Fibroblast of pulmonary artery (primary cell): ENCODE results near the gene TVP23C.

ENCODE experiments used
- DNase-seq: peaks from one replicate; pipeline ENCODE4 v3.0.0-alpha.2; 2010; ENCODE audit warnings: low read depth
- H3K4me3 ChIP-seq: replicated peaks from 2 replicates; pipeline ENCODE4 v1.5.1; 2011; ENCODE audit warnings: low read depth, mild to moderate bottlenecking, control low read depth, low read length, moderate library complexity
- TF ChIP-seq, protein P1 (sequence below): IDR thresholded peaks from 2 replicates; pipeline ENCODE4 v1.5.1; 2011; ENCODE audit warnings: mild to moderate bottlenecking, control low read depth, low read length, inconsistent platforms; ENCODE audit errors: missing control alignments

Gene TVP23C

GRCh38 chr17:15456972-15457722, 106.1 kb downstream of the TVP23C start:
- peak; percentile 72 for DNase-seq
- no peak overlapping the region for H3K4me3 ChIP-seq
- TF ChIP-seq, protein P1, sequence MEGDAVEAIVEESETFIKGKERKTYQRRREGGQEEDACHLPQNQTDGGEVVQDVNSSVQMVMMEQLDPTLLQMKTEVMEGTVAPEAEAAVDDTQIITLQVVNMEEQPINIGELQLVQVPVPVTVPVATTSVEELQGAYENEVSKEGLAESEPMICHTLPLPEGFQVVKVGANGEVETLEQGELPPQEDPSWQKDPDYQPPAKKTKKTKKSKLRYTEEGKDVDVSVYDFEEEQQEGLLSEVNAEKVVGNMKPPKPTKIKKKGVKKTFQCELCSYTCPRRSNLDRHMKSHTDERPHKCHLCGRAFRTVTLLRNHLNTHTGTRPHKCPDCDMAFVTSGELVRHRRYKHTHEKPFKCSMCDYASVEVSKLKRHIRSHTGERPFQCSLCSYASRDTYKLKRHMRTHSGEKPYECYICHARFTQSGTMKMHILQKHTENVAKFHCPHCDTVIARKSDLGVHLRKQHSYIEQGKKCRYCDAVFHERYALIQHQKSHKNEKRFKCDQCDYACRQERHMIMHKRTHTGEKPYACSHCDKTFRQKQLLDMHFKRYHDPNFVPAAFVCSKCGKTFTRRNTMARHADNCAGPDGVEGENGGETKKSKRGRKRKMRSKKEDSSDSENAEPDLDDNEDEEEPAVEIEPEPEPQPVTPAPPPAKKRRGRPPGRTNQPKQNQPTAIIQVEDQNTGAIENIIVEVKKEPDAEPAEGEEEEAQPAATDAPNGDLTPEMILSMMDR: peak; percentile 48

DNA sequence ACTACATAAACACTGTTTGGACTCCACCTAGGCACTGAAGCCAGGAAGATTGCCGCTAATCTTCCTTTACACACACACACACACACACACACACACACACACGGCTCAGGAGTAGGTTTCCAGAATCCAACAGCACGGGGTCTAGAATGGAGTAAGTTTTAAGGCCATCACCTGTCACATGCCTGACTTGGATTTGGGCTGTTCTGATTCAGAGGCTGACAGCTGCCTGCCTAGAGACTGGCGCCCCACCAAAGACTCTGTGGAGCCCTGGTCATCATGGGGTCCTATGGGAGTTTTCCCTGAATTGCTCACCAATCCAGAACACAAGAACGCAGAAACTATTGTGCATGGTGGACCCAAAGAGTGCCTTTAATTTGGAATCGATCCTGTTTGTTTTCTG, 106.8 kb downstream of the TVP23C start:
- no peak overlapping the region for H3K4me3 ChIP-seq
- no peak for DNase-seq
- TF ChIP-seq, protein P1: no peak

- H3K4me3 ChIP-seq: no peak overlapping the region
- no peak for DNase-seq
- TF ChIP-seq, protein P1: no peak
Observed at GRCh38 chr17:15454346-15454745, 108.9 kb downstream of the TVP23C start.

DNA sequence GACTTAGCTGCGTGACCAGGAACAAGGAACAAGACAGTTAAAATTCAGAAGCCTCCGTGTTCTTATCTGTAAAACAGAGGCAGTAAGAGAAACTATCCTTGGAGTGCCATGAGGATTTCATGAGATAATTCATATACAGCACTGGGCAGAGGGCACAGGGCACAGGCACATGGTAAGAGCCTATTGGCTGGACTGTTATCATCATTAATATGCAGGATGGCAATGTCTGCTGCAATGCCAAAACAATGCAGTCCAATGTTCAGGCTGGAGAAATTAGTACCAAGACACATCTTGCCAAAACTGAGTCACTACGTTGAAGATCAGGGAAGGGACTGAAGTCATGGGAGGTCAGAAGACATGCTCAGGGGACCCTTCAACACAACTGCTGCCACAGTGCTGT, 109.5 kb downstream of the TVP23C start:
- no peak for DNase-seq
- no peak overlapping the region for H3K4me3 ChIP-seq
- TF ChIP-seq, protein P1: no peak

DNA sequence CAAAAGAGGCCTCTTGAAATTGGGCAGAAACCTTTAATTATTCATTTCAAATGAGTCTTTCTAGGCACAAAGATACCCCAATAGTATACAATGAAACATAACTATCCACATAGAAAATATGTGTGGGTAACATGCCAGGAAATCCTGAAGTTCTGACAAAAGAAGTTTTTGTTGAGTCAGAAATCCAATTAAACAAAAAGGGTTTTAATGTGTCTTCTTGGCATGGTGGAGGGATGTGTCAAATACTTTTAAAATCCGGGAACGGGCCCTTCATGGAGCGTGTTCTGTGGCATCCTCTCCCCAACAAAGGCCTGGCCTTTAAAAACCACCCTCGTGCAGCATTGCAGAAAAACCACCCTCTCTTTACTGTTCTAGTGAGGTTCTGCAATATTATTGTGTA, 110.0 kb downstream of the TVP23C start:
- DNase-seq: no peak
- H3K4me3 ChIP-seq: no peak overlapping the region
- TF ChIP-seq, protein P1: no peak

- TF ChIP-seq, protein P1: no peak
- H3K4me3 ChIP-seq: no peak overlapping the region
- no peak for DNase-seq
Observed at GRCh38 chr17:15452746-15453145, 110.5 kb downstream of the TVP23C start.
